ENCODE results near the gene PSAPL1.
"Not testable (repeated sequence)": the region's sequence is repeated elsewhere in the genome, so short reads cannot be mapped to it uniquely, and the experiment has no call there.

Gene PSAPL1

DNA sequence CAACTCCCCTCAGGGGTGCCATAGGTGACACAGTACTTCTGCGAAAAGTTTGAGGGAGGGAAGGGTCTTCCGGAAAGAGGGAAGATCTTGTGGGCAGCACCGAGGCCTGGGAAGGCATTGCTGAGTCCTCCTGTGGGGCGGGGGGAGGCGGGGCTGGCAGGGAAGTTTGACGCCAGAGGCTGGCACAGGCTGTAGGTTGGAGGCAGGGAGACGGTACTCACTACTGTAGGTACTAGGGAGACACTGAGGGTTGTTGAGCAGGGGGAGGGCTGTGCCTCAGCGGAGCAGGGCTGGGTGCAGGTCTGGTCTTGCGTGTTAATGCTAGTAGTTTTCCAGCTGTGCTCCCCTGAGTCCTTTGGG, 23.3 kb upstream of the PSAPL1 start:
- FAIRE-seq: no peak

DNA sequence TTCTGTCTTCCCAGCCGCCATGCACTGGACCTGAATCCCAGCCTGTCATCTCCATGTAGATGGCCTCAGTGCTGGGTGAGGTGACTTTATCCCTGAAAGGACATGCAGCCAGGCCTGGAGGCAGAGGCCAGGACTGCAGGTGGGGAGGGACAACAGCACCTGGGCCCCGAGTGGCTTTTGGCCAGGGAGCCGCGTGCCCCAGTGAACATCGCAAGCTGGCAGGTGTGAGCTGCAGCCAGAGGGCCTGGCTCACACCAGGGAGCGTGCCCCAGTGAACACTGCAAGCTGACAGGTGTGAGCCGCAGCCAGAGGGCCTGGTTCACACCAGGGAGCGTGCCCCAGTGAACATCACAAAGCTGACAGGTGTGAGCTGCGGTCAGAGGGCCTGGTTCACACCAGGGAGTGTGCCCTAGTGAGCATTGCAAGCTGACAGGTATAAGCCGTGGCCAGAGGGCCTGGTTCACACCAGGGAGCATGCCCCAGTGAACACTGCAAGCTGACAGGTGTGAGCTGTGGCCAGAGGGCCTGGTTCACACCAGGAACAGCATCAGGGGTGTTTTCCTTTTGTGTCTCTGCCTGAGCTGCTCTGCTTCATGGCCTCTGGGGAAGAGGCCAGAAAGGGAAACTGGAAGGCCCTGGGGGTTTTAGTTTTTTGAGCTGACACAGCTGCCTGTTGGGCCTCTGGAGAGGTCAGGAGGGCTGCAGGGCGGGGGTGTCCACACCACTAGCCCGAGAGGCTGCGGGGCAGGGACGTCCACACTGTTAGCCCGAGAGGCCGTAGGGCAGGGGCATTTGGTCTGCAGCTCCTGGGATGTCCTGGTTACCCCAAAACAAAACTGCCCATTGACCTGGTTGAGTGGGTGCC, 22.7 kb upstream of the PSAPL1 start:
- FAIRE-seq: no peak

DNA sequence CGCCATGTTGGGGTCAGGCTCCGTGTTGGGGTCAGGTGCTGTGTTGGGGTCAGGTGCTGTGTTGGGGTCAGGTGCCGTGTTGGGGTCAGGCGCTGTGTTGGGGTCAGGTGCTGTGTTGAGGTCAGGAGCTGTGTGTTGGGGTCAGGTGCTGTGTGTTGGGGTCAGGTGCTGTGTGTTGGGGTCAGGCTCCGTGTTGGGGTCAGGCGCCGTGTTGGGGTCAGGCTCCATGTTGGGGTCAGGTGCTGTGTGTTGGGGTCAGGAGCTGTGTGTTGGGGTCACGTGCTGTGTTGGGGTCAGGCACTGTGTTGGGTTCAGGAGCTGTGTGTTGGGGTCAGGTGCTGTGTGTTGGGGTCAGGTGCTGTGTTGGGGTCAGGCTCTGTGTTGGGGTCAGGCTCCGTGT, 18.1 kb upstream of the PSAPL1 start:
- not testable (repeated sequence) for FAIRE-seq

DNA sequence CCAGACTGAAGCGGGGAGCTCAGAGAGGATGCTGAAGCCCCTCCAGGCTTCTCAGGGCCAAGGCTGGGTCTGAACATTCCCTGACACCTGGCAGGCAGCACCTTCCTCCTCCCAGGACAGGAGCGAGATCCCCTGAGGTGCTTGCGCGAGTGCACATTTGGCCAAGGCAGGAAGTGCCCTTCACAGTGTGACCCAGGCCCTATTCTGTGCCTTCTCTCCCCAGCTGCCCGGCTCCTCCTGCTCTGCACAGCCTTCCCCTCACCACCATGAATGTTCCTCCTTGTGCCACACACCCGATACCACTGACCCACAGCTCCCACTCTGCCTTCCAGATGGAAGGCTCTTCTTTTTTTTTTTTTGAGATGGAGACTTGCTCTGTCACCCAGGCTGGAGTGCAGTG, 17.1 kb upstream of the PSAPL1 start:
- no peak for FAIRE-seq

DNA sequence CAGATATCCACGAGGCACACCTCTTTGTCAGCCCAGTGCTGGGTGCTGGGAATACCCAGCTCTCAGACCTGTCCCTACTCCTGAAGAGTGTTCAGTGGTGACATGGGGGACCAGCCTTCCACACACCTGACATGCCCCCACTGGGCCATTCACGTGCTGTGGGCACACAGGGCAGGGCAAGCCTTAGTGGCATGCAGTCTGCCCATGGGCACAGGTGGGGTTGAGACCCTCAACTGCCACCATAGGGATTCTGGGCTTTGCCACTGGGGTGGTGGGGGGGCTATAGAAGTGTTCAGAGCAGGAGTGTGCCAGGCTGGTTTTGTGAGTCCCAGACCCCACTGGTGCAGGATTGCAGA, 16.7 kb upstream of the PSAPL1 start:
- FAIRE-seq: no peak

DNA sequence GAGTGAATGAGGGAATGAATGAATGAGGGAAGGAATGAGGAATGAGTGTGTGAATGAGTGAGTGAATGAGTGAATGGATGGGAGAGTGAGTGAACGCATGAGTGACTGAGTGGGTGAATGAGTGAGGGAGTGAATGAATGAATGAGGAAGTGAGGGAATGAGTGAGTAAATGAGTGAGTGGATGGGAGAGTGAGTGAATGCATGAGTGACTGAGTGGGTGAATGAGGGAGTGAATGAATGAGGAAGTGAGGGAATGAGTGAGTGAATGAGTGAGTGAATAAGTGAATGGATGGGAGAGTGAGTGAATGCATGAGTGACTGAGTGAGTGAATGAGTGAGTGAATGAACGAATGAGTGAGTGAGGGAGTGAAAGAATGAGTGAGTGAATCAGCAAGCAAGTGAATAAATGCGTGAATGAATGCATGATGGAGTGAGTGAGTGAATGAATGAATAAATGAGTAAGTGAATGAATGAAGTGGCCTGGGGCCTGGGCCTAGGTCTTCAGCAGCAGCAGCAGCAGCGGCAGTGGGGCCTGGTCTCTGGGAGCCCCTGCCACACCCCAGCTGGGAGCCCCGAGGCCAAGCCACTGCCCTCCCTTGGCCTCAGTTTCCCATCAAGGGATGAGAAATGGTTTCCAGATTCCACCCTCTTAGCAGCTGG, 16.2 kb upstream of the PSAPL1 start:
- FAIRE-seq: no peak

DNA sequence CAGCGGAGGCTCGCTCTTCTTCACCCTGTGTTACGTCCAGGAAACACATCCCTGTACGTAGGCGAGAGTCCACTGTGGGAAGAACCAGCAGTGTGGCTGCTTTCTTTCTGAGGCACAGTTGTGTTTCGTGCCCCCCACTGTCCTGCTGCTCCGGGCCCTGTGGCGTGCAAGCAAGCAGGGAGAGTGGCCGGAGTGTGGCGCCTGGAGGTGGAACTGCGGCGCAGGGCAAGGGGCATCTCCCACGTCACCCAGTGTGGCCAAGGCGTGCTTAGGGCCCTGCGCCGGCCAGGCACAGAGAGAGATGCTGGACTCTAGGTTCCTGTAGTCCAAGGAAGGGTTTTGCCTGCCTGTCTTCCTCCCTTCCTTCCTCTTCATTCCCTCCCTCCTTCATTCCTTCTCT, 13.3 kb upstream of the PSAPL1 start:
- FAIRE-seq: no peak

DNA sequence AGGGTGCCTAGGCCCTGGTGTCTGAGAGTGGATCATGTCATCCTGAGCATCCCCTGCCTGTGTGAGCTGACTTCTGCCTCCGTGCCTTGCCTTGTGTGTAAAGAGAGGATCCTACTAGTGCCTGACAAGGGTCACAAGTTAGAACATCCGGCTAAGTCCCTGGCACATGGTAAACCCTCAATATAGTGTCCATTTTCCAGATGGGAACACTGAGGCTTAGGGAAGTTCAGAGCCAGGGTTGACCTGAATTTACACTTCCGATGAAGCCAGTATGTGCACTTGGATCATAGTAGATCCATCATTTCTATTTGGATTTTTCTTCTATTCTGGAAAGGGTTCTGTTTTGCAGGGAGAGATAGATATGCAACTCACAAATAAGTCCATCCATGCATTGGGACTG, 12.5 kb upstream of the PSAPL1 start:
- no peak for FAIRE-seq

DNA sequence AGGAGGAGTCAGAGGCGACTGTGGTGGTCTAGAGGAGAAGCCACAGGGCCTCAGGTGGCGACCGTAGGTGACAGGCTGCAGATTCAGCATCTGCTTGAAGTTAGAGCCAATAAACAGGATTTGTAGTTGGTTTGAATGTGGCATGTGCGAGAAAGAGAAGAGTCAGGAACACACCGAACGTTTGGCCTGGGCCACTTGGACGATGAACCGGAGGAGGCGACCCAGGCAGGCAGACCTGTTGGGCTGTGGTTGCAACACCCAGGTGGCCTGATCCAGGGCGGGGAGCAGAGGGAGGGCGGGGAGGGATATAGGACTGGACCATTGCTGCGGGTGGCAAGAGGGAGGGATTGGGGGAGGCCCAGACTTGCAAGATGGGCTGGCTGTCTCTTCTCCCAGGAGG, 10.0 kb upstream of the PSAPL1 start:
- FAIRE-seq: no peak

DNA sequence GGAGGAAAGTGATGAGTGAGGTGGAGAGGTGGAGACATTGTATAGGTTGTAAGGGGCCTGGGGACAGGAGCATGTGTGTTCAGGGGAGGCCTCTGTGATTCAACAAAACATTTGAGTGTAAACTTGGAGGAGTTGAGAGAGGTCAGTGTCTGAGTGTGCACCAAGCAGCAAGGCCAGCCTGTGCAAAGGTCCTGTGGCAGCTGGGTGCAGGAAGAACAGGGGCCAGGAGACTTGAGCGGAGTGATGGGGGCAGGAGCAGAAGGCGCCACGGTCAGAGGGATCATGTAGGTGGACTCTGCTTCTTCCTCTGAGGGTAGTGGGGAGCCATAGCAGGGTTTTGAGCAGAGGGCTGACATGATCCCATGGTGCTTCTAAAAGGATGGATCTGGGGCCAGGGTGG, 9.6 kb upstream of the PSAPL1 start:
- FAIRE-seq: no peak

DNA sequence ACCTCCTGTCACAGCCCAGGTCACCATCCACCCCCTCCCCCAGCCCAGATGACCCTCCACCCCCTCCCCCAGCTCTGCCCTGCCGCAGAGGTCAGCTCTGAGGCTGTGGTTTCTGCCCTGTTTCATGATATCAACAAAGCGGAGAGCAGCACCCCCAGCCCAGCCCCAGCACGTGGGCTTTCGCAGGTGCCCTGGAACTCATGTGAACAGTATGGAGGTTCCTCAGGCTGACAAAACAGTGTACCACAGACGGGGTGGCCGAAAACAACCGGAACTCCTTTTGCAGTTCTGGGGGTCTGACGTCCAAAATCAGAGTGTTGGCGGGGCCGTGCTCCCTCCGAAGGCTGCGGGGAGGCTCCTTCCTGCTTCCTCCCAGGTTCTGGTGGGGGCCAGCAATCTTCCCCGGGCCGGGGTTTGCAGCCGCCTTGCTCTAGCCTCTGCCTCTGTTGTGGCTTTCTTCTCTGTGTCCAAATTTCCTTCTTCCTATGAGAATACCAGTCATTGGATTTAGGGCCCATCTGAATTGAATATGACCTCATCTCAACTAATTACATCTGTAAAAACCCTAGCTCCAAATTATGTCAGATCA, 7.9 kb upstream of the PSAPL1 start:
- FAIRE-seq: no peak

DNA sequence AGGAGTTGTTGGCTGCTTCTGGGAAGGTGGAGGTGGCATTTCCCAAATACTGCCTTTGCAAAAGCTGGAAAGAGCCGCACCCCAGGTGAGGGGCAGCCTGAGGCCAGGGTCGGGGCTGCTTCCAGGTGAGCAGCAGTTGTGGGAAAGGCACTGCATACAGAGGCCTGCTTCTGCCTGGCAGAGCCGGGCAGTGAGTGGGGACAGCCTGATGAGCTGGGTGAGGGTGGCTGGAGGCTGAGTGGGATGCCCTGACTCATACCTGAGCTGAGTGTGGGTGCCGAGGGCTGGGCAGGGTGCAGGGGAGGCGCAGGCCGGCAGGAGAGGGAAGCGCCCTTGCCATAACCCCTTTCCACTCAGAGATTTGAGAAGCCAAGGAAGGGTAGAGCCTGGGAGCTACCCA, 6.5 kb upstream of the PSAPL1 start:
- no peak for FAIRE-seq

DNA sequence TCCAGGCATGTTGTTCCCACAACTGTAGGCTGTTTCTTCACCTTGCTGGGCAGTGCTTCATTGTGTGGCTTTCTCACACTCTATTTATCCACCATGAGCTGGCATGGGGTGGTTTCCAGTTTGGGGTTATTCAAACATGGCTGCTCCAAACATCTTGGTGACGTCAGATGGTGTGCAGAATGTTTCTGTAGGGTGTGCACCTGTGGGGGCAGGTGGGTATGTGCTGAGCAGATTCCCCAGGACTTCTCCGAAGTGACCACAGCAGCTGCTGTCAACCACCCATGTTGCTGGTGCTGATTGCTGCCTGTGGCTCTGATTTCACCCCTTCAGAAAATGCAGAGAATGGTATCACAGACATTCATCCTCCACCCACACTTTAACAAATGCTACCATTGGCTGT, 5.0 kb upstream of the PSAPL1 start:
- FAIRE-seq: no peak

DNA sequence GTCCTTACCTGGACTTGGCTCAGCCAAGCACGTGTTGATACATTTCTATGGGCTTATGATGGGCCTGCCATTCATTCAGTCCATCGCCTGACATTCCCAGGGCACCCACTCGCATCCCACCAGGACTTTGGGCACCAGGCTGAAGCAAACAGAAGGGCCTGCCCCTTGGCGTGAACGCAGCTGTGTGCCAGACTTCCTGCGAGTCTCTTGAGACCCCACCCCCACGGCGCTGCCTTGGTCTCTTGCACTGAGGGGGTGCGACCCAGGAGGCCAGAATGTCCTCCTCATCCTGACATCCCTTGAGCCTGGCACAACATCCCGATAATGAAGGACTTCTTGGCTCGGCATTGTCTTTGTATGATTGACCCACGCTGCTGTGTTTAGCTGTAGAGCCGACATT, 1.5 kb upstream of the PSAPL1 start:
- no peak for FAIRE-seq

DNA sequence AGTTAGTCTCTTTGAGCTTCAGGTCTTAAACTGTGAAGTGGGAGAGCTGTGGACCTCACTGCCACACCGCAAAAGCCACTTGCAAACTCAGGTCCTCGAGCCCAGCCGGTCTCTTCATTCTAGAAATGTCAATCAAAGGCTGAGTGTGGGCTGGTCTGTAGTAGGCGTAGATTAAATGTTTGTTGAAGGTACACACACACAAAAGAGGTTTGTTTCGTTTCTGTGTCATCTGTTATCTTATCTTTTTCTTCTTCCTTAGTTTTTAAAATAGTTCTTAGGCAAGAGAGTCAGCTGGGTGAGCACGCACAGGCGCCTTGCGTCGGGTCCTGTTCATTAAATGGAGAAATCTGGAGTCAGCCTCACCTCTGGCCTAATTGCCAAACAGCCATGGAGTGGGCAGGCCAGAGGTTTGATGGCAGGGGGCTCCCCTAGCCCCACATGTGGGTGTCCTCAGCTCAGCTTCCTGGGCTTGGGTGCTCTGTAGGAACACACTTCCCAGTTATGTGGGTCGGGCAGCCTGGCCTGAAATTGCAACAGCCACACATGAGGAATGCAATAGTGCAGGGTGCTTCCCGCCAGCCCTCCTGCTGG, 836 bp upstream of the PSAPL1 start:
- no peak for FAIRE-seq

DNA sequence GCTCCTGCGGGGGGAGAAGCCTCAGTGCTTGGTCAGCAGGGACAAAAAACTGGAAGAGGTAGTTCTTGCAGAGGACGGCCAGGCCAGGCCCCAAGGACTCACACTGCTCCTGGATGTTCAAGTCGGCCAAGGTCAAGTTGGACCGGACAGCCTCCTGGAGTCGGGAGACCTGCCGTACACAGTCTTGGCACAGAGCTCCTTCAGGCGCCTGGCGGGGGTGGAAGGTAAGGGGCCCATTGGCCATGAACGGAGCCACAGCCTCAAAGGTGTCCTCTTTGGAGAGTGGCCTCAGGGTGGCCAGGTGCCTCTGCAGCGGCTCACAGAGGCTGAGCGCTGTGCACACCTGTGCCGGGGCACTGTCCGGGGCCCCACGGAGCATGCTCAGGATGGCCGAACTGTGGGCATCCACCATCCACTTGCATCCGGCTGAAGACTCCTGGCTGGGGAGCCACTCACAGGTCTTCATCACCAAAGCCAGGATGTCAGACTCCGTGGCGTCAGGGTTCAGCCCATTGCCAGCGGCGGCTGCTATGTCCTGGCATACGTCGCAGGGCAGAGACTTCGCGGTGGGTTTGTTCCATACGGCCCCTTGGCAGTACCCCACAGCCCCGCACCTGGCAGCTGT, 477 bp downstream of the PSAPL1 start:
- no peak for FAIRE-seq

DNA sequence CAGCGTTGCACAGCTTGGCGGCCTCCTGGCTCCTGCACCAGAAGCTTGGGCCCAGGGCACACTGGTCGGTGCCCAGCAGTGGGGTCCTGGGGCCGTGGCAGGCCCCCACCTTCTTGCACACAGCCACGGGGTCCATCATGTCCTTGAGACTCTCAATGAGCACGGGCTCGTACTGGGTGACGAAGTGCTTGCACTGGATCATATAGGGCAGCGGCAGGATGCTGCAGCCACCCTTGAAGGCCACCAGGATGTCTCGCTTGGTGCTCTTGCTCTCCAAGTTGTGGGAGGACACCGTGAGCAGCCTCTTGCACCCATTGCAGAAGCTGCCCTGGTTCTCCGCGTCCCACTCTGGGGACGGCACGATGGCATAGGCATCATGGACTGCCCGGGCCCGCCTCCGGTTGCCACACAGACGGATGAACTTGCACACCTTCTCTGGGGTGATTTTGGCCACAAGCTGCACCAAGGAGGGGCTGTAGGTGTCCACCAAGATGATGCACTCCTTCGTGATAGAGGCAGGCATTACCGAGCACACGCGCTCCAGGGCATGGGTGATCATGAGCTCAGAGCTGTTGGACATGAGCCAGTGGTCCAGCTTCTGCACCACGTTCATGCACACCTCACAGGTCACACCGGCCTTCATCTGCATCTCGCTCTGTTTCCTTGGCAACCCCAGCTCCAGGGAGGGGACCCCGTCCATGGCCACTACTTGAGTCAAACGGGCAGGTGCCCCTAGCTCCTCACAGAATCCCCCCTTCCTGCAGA, 1.2 kb downstream of the PSAPL1 start:
- no peak for FAIRE-seq

DNA sequence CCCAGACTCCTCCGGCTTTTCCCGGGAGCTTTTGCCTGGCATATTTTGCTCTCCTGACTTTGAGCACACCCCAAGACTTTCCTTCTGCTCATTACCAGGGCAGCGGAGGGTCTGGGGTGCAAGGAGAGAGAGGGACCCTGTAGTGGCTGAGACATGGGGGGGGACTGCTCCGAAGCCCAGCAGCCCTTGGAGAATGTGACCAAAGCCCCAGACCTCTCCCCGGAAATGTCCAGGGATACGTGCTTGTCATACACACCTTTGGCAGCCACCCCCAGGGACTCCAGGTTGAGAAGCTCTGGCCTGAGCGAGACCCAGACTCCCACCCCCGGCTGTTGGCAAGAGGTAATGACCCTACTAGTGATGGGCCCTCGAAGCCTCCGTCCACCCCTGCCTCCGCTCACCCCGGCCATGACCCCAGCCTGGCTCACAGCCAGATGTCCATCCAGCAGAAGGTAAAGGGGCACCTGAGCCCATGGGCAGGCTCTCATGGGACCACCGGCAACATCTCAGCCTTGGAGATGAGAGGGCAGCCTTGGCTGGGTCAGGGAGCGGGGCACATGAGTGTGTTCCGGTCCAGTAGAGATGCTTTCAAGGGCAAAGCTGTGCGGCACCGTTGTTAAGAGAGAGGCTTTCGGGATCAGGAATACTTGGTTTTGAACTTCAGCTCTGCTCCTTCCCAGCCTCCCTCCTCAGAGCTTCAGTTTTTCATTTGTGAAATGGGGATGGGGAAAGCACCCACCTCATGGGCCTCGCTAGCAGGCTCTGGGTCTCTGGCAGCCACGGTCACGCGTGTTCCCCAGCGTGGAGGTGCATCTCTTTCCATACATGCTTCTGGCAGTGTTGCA, 2.0 kb downstream of the PSAPL1 start:
- no peak for FAIRE-seq

DNA sequence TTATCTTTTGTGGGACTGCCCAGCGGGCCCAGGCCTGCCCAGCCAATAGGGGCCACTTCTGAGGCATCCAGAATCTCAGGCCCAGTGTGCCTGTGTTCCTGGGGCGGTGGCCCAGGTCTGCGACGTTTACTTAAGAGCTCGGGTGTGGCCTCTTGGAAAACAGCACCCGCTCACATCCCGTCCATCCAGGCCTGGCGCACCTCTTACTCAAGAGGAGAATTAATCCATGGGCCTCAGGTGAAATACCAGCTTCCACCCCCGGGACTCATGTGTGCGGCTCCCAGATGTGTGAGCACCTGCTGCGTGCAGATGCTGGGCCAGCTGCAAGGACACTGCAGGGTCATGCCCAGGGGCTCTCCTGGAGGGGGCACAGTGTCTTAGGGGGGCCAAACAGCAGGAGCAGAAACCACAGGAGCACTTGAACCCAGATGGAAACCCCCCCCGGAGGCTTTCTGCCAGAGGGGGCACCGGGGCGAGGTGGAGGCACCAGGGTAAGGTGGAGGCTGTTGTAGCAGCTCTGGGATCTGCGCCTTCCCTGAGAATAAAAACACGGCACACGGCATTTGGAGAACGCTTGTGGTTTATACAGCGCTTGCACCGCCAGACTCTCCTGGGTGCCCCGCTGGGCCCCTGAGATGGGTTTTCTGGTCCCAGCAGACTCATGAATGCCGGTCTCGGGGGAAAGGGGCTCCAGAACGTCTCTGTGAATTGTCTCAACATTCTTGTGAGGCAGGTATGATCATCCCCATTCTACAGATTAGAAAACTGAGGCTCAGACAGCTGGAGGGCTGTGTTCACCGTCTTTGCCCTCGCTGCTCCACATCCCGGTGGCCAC, 2.8 kb downstream of the PSAPL1 start:
- FAIRE-seq: no peak

DNA sequence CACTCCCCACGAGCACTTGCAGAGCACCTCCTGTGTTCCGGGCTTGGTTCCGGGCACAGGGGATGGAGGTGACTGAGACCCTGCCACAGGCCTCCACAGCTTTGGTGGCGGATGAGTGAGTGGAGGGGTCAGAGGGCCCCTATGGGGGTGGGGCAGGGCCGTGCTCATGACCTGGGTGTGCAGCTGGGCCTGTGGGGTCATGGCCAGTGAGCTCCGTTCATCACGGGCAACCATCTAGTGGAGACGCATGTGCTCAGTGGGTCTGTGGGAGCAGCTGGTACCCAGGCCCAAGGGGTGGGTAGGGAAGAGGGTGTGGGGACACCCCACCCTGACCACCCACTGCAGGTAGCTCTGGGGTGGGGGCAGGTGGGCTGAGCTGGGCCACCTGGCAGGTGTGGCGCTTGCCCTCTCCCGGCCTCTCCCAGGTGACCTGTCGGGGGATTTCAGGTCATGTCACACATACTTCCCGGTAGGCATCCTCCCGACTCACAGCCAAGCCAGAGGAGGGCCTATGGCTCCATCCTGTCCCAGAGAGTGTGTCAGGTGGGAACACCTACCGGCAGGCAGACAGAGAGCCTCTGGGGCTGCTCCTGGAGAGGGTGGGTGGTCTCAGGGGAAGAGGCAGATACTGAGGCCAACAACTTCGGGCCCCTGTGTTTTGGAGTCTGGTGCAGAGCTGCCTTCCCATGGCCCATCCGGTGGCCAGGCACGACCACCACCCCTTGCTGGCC, 3.6 kb downstream of the PSAPL1 start:
- no peak for FAIRE-seq
